ENCODE measurements around the gene KATNB1.

The KATNB1 gene

DNA sequence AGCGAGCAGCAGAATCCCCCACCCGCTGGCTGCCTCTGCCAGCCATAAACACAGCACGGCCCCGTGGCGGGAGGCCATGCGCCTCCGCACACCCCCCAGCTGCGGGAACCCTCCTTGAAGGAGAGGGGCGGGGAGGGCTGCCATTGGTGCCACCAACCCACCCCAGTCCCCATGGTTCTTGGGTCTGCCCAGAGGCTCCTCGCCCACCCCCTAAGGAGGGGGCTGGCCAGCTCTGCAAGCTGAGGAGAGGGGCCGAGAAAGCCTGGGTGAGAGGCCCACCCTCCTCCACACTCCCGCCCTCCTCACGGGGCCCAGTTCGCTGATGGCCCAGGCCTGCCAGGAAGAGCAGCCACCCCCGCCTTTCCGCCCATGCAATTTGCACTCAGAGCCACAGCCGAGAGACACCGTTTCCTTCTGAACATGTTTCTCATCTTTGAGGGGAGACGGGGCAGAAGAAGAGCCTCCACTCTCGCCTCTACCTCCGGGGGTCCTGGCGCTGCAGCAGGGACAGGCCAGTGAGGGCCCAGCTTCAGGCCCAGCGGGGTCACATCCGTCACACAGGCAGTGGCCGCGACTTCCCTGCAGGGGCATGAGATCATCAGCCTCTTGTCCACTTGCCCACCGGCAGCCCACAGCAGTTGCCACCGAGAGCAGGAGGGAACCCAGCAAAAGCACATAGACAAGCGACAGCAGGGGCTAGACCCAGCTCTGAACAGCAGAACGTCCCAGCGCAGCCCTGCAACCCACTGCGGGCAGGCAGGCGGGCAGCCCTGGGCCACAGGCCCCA lies 23.0 kb downstream of the KATNB1 start:
- Histone ChIP-seq H3K4me3 (ENCODE audit: control insufficient read depth in 1 of 7, extremely low read depth in 1 of 7, insufficient read depth in 4 of 7, low read depth in 2 of 7, low read length in 6 of 7) (no peak overlapping the region), H3K27me3 (replicated peaks in 2 of 5; ENCODE audit: control insufficient read depth in 4 of 5, insufficient read depth in 5 of 5, low read length in 4 of 5) (no peaks in the 10 kb centered on the region), H3K36me3 (ENCODE audit: control insufficient read depth in 4 of 4, insufficient read depth in 4 of 4, low read length in 3 of 4) (peaks cover 0 to 72% (median 43%) of the 10 kb centered on the region in 4 experiments), H3K27ac (ENCODE audit: insufficient read depth in 1 of 2, low read depth in 1 of 2, low read length in 2 of 2, poor library complexity in 1 of 2, severe bottlenecking in 2 of 2) (no peak overlapping the region), H3K4me1 (ENCODE audit: control extremely low read depth in 1 of 4, control insufficient read depth in 4 of 4, insufficient read depth in 4 of 4, low read length in 3 of 4) (peaks cover 0 to 5% (median 0%) of the 10 kb centered on the region in 4 experiments), H3K9me3 (ENCODE audit: control extremely low read depth in 1 of 5, control insufficient read depth in 4 of 5, insufficient read depth in 2 of 5, low read depth in 1 of 5, low read length in 4 of 5) (no peaks in the 10 kb centered on the region)
- 92% methylated on average over 28 of the region's 33 CpGs for WGBS (ENCODE audit: insufficient coverage)
- no peak for DNase-seq
- ChIA-PET POLR2A (no interaction called here), CTCF (interaction anchor here (0.8 to 3.5 kb wide), 15 partner anchors 8 to 110 kb away, joined by 3 to 22 read pairs (median 5); partner anchors contain the start of gene ADGRG3)

GRCh38 chr16:57759131-57759530 lies 23.6 kb downstream of the KATNB1 start:
- Histone ChIP-seq H3K4me3 (ENCODE audit: control insufficient read depth in 1 of 7, extremely low read depth in 1 of 7, insufficient read depth in 4 of 7, low read depth in 2 of 7, low read length in 6 of 7) (no peak overlapping the region), H3K4me1 (ENCODE audit: control extremely low read depth in 1 of 4, control insufficient read depth in 4 of 4, insufficient read depth in 4 of 4, low read length in 3 of 4) (peaks cover 0 to 5% (median 0%) of the 10 kb centered on the region in 4 experiments), H3K27ac (ENCODE audit: insufficient read depth in 1 of 2, low read depth in 1 of 2, low read length in 2 of 2, poor library complexity in 1 of 2, severe bottlenecking in 2 of 2) (no peak overlapping the region), H3K36me3 (ENCODE audit: control insufficient read depth in 4 of 4, insufficient read depth in 4 of 4, low read length in 3 of 4) (peaks cover 0 to 70% (median 39%) of the 10 kb centered on the region in 4 experiments), H3K27me3 (replicated peaks in 2 of 5; ENCODE audit: control insufficient read depth in 4 of 5, insufficient read depth in 5 of 5, low read length in 4 of 5) (no peaks in the 10 kb centered on the region), H3K9me3 (ENCODE audit: control extremely low read depth in 1 of 5, control insufficient read depth in 4 of 5, insufficient read depth in 2 of 5, low read depth in 1 of 5, low read length in 4 of 5) (no peaks in the 10 kb centered on the region)
- no peak for DNase-seq
- ChIA-PET POLR2A (no interaction called here), CTCF (interaction anchor here (0.8 to 1.7 kb wide), 4 partner anchors 9 to 103 kb away, joined by 3 to 5 read pairs (median 4); partner anchors contain the start of gene ADGRG3)
- 94% methylated on average over 5 of the region's 7 CpGs for WGBS (ENCODE audit: insufficient coverage)

DNA sequence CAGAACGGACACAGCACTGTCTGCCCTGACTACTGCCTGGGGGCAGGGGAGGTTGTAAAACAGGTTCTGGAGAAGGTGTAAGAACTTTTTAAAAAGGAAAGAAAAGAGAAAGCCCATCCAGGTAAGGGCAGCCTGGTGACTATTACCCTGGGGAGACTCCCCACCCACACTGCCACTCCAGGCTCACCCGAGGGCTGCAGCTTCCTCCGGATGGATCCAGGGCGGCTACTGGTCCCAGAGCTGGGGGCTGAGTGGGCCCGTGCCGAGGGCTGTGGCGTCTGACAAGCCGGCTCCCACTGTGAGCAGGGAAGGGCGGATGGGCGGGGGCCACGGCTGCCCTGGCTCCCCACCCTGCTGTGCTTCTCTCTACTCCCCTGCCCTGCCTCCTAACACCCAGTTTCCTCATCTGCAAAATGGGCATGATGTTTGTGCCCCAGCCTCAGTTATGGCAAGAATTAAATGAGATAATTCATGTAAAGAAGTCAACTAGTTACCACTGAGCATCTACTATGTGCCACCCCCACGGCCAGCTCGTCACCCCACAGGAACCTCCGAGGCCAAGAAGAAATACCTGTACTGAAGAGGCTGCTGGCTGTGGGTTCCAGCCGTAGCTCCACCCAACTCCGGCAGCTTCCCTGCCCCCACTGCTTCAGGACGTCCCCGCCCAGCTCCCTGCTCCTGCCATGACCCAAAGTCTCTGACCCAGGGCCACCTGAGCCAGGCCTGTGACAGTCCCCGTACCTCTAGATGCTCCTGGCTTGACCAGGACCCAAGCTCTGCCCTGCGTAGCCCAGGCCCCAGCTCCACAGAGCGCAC lies 24.2 kb downstream of the KATNB1 start:
- H3K9me3 ChIP-seq (ENCODE audit: control extremely low read depth in 1 of 5, control insufficient read depth in 4 of 5, insufficient read depth in 2 of 5, low read depth in 1 of 5, low read length in 4 of 5): no peaks in the 10 kb centered on the region
- POLR2A ChIA-PET: no interaction called here
- no peaks in the 10 kb centered on the region for H3K27me3 ChIP-seq (replicated peaks in 2 of 5; ENCODE audit: control insufficient read depth in 4 of 5, insufficient read depth in 5 of 5, low read length in 4 of 5)
- CTCF ChIA-PET: interaction anchor here (0.6 to 1.3 kb wide), 9 partner anchors 9 to 111 kb away, joined by 3 to 4 read pairs (median 3); no protein-coding TSS in a partner anchor
- peaks cover 0 to 7% (median 0%) of the 10 kb centered on the region in 4 experiments for H3K4me1 ChIP-seq (ENCODE audit: control extremely low read depth in 1 of 4, control insufficient read depth in 4 of 4, insufficient read depth in 4 of 4, low read length in 3 of 4)
- H3K36me3 ChIP-seq (ENCODE audit: control insufficient read depth in 4 of 4, insufficient read depth in 4 of 4, low read length in 3 of 4): peaks cover 0 to 68% (median 35%) of the 10 kb centered on the region in 4 experiments
- no peak for DNase-seq
- WGBS (ENCODE audit: insufficient coverage): 97% methylated on average over 17 of the region's 21 CpGs
- H3K27ac ChIP-seq (ENCODE audit: insufficient read depth in 1 of 2, low read depth in 1 of 2, low read length in 2 of 2, poor library complexity in 1 of 2, severe bottlenecking in 2 of 2): no peak overlapping the region
- no peak overlapping the region for H3K4me3 ChIP-seq (ENCODE audit: control insufficient read depth in 1 of 7, extremely low read depth in 1 of 7, insufficient read depth in 4 of 7, low read depth in 2 of 7, low read length in 6 of 7)

- peaks cover 0 to 60% (median 27%) of the 10 kb centered on the region in 4 experiments for H3K36me3 ChIP-seq (ENCODE audit: control insufficient read depth in 4 of 4, insufficient read depth in 4 of 4, low read length in 3 of 4)
- H3K27me3 ChIP-seq (replicated peaks in 2 of 5; ENCODE audit: control insufficient read depth in 4 of 5, insufficient read depth in 5 of 5, low read length in 4 of 5): no peaks in the 10 kb centered on the region
- peaks cover 0 to 7% (median 0%) of the 10 kb centered on the region in 4 experiments for H3K4me1 ChIP-seq (ENCODE audit: control extremely low read depth in 1 of 4, control insufficient read depth in 4 of 4, insufficient read depth in 4 of 4, low read length in 3 of 4)
- DNase-seq: no peak
- no peak overlapping the region for H3K4me3 ChIP-seq (ENCODE audit: control insufficient read depth in 1 of 7, extremely low read depth in 1 of 7, insufficient read depth in 4 of 7, low read depth in 2 of 7, low read length in 6 of 7)
- H3K9me3 ChIP-seq (ENCODE audit: control extremely low read depth in 1 of 5, control insufficient read depth in 4 of 5, insufficient read depth in 2 of 5, low read depth in 1 of 5, low read length in 4 of 5): no peaks in the 10 kb centered on the region
- POLR2A ChIA-PET: no interaction called here
- H3K27ac ChIP-seq (ENCODE audit: insufficient read depth in 1 of 2, low read depth in 1 of 2, low read length in 2 of 2, poor library complexity in 1 of 2, severe bottlenecking in 2 of 2): no peak overlapping the region
- 96% methylated on average over 40 of the region's 40 CpGs for WGBS (ENCODE audit: insufficient coverage)
- CTCF ChIA-PET: interaction anchor here (0.8 to 1.5 kb wide), 9 partner anchors 8 to 240 kb away, joined by 3 to 7 read pairs (median 3); partner anchors contain the start of gene USB1
Measured at GRCh38 chr16:57760357-57761160, 25.0 kb downstream of the KATNB1 start.

GRCh38 chr16:57761301-57761700 lies 25.7 kb downstream of the KATNB1 start:
- Histone ChIP-seq H3K9me3 (ENCODE audit: control extremely low read depth in 1 of 5, control insufficient read depth in 4 of 5, insufficient read depth in 2 of 5, low read depth in 1 of 5, low read length in 4 of 5) (no peaks in the 10 kb centered on the region), H3K27ac (ENCODE audit: insufficient read depth in 1 of 2, low read depth in 1 of 2, low read length in 2 of 2, poor library complexity in 1 of 2, severe bottlenecking in 2 of 2) (no peak overlapping the region), H3K27me3 (replicated peaks in 2 of 5; ENCODE audit: control insufficient read depth in 4 of 5, insufficient read depth in 5 of 5, low read length in 4 of 5) (no peaks in the 10 kb centered on the region), H3K4me1 (ENCODE audit: control extremely low read depth in 1 of 4, control insufficient read depth in 4 of 4, insufficient read depth in 4 of 4, low read length in 3 of 4) (peaks cover 0 to 7% (median 0%) of the 10 kb centered on the region in 4 experiments), H3K4me3 (ENCODE audit: control insufficient read depth in 1 of 7, extremely low read depth in 1 of 7, insufficient read depth in 4 of 7, low read depth in 2 of 7, low read length in 6 of 7) (no peak overlapping the region), H3K36me3 (ENCODE audit: control insufficient read depth in 4 of 4, insufficient read depth in 4 of 4, low read length in 3 of 4) (peaks cover 0 to 56% (median 21%) of the 10 kb centered on the region in 4 experiments)
- 80% methylated on average over 4 of the region's 9 CpGs for WGBS (ENCODE audit: insufficient coverage)
- no peak for DNase-seq
- ChIA-PET POLR2A (no interaction called here), CTCF (interaction anchor here (1.4 to 1.5 kb wide), 4 partner anchors 12 to 240 kb away, joined by 3 to 7 read pairs (median 4); partner anchors contain the start of gene USB1)

GRCh38 chr16:57761957-57762356 lies 26.4 kb downstream of the KATNB1 start:
- H3K36me3 ChIP-seq (ENCODE audit: control insufficient read depth in 4 of 4, insufficient read depth in 4 of 4, low read length in 3 of 4): peaks cover 0 to 56% (median 18%) of the 10 kb centered on the region in 4 experiments
- ChIA-PET CTCF (interaction anchor here (1.3 to 2.0 kb wide), 6 partner anchors 11 to 239 kb away, joined by 3 to 7 read pairs (median 4); partner anchors contain the start of gene USB1), POLR2A (no interaction called here)
- peaks cover 0 to 7% (median 0%) of the 10 kb centered on the region in 4 experiments for H3K4me1 ChIP-seq (ENCODE audit: control extremely low read depth in 1 of 4, control insufficient read depth in 4 of 4, insufficient read depth in 4 of 4, low read length in 3 of 4)
- no peak overlapping the region for H3K4me3 ChIP-seq (ENCODE audit: control insufficient read depth in 1 of 7, extremely low read depth in 1 of 7, insufficient read depth in 4 of 7, low read depth in 2 of 7, low read length in 6 of 7)
- 98% methylated on average over 12 of the region's 12 CpGs for WGBS (ENCODE audit: insufficient coverage)
- no peaks in the 10 kb centered on the region for H3K9me3 ChIP-seq (ENCODE audit: control extremely low read depth in 1 of 5, control insufficient read depth in 4 of 5, insufficient read depth in 2 of 5, low read depth in 1 of 5, low read length in 4 of 5)
- H3K27me3 ChIP-seq (replicated peaks in 2 of 5; ENCODE audit: control insufficient read depth in 4 of 5, insufficient read depth in 5 of 5, low read length in 4 of 5): no peaks in the 10 kb centered on the region
- DNase-seq: no peak
- no peak overlapping the region for H3K27ac ChIP-seq (ENCODE audit: insufficient read depth in 1 of 2, low read depth in 1 of 2, low read length in 2 of 2, poor library complexity in 1 of 2, severe bottlenecking in 2 of 2)
